ENCODE measurements around the gene IGF1R.

Gene IGF1R

DNA sequence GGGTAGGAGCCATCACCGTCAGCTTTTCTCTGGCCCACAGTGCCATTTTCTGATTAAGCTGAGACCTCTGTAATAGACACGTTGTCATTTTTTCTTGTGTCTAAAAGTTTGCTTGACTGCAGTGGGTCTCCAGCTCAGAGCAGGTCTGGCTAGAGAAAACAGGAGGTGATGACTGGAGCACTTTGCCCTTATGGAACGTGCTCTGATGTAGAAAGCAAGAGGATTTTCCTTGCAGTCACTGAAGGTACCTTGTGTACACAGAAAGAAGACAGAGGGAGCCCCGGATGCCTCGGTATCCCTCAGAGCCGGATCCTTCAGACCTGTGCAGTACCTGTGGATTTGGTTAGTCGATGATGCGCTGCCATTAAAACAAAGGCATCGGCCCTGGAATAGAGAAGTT, 76.2 kb downstream of the IGF1R start:
- no peaks in the 10 kb centered on the region for H3K36me3 ChIP-seq (ENCODE audit: insufficient read depth)
- no peaks in the 10 kb centered on the region for H3K27me3 ChIP-seq (ENCODE audit: insufficient read depth, low read depth)
- H3K27ac ChIP-seq: no peak overlapping the region
- no peak overlapping the region for H3K9ac ChIP-seq
- TF ChIP-seq, protein P1, sequence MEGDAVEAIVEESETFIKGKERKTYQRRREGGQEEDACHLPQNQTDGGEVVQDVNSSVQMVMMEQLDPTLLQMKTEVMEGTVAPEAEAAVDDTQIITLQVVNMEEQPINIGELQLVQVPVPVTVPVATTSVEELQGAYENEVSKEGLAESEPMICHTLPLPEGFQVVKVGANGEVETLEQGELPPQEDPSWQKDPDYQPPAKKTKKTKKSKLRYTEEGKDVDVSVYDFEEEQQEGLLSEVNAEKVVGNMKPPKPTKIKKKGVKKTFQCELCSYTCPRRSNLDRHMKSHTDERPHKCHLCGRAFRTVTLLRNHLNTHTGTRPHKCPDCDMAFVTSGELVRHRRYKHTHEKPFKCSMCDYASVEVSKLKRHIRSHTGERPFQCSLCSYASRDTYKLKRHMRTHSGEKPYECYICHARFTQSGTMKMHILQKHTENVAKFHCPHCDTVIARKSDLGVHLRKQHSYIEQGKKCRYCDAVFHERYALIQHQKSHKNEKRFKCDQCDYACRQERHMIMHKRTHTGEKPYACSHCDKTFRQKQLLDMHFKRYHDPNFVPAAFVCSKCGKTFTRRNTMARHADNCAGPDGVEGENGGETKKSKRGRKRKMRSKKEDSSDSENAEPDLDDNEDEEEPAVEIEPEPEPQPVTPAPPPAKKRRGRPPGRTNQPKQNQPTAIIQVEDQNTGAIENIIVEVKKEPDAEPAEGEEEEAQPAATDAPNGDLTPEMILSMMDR (conservative IDR thresholded peaks at IDR 0.05; ENCODE audit: low read depth, low read length): no peak
- peaks cover 96% of the 10 kb centered on the region for H3K79me2 ChIP-seq (ENCODE audit: insufficient read depth, low read depth)
- H4K20me1 ChIP-seq (ENCODE audit: insufficient read depth): peaks cover 5% of the 10 kb centered on the region
- H3K4me3 ChIP-seq (IDR thresholded peaks at IDR 0.05; ENCODE audit: insufficient read depth, low read depth, low read length): no peak overlapping the region
- H2AFZ ChIP-seq (ENCODE audit: low read depth): no peak overlapping the region
- no peak overlapping the region for H3K4me2 ChIP-seq
- H3K4me1 ChIP-seq (ENCODE audit: low read depth, poor library complexity, severe bottlenecking): peaks cover 6% of the 10 kb centered on the region

DNA sequence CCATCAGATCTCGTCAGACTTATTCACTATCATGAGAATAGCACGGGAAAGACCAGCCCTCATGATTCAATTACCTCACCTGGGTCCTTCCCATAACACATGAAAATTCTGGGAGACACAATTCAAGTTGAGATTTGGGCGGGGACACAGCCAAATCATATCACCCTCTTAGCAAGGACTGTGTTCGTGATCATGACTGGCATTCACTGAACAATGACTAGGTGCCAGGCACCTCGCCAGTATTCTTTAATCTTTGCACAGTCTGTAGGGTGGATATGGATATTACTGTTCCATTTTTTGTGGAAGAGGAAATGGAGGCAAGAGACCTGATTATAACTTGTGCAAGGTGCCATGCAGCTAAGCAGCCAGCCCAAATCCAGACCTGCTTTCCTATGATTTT, 77.5 kb downstream of the IGF1R start:
- no peak overlapping the region for H3K4me3 ChIP-seq (IDR thresholded peaks at IDR 0.05; ENCODE audit: insufficient read depth, low read depth, low read length)
- no peaks in the 10 kb centered on the region for H3K36me3 ChIP-seq (ENCODE audit: insufficient read depth)
- H3K4me2 ChIP-seq: no peak overlapping the region
- H3K4me1 ChIP-seq (ENCODE audit: low read depth, poor library complexity, severe bottlenecking): no peaks in the 10 kb centered on the region
- TF ChIP-seq, protein P1 (conservative IDR thresholded peaks at IDR 0.05; ENCODE audit: low read depth, low read length): no peak
- H2AFZ ChIP-seq (ENCODE audit: low read depth): no peak overlapping the region
- peaks cover 6% of the 10 kb centered on the region; the same call in 1 of the 2 replicates for H4K20me1 ChIP-seq (ENCODE audit: insufficient read depth)
- H3K79me2 ChIP-seq (ENCODE audit: insufficient read depth, low read depth): peaks cover 95% of the 10 kb centered on the region
- H3K9ac ChIP-seq: no peak overlapping the region
- H3K27ac ChIP-seq: no peak overlapping the region
- H3K27me3 ChIP-seq (ENCODE audit: insufficient read depth, low read depth): no peaks in the 10 kb centered on the region

DNA sequence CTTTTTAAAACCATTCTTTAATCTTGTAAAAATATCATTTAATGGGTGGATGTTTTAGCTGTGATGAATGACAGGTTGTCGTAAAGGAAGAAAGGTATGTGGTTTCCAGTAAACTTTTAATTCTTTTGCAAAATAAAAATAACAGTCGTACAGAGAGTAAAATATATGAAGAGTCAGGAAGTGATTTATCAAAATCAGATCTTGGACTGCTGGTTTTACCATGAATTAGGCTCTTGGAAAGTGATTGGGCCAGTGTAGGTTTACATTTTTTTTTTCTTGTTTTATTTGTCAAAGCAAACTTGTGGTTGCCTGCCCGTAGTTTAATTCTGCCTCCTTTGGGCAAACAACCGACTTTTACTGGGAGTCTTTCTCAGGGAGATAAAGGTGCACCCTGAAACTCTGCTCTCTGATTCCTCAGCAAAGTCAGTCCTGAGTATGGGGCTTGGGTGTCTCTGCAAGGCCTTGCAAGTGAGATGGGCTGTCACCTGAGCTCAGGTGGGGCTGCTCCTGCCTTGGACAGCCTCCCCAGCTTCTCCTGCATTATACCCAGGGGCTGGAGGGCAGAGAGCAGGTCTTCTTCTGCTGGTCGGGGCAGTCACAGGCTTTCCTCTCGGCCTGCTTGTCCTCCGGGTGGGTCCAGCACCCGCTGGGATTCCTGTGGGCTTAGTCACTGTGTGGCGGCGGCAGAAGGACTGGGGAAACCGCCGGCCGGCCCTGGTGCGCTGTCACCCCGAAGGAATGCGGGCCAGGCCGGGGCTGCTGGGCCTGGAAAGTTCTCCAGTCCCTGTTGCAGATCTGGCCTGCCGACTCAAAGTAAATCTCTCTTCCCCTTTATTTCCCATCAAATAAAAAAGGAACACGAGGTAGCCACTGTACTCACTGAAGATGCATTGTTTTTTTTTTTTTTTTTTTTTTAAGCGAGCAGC, 79.0 kb downstream of the IGF1R start:
- Histone ChIP-seq H3K9ac (no peak overlapping the region), H3K4me3 (IDR thresholded peaks at IDR 0.05; ENCODE audit: insufficient read depth, low read depth, low read length) (no peak overlapping the region), H3K27ac (no peak overlapping the region), H4K20me1 (ENCODE audit: insufficient read depth) (peaks cover 7% of the 10 kb centered on the region; the same call in 1 of the 2 replicates), H3K27me3 (ENCODE audit: insufficient read depth, low read depth) (no peaks in the 10 kb centered on the region), H3K4me1 (ENCODE audit: low read depth, poor library complexity, severe bottlenecking) (no peaks in the 10 kb centered on the region), H3K79me2 (ENCODE audit: insufficient read depth, low read depth) (peaks cover 92% of the 10 kb centered on the region), H3K4me2 (no peak overlapping the region), H2AFZ (ENCODE audit: low read depth) (no peak overlapping the region), H3K36me3 (ENCODE audit: insufficient read depth) (no peaks in the 10 kb centered on the region)
- TF ChIP-seq, protein P1 (conservative IDR thresholded peaks at IDR 0.05; ENCODE audit: low read depth, low read length): no peak

DNA sequence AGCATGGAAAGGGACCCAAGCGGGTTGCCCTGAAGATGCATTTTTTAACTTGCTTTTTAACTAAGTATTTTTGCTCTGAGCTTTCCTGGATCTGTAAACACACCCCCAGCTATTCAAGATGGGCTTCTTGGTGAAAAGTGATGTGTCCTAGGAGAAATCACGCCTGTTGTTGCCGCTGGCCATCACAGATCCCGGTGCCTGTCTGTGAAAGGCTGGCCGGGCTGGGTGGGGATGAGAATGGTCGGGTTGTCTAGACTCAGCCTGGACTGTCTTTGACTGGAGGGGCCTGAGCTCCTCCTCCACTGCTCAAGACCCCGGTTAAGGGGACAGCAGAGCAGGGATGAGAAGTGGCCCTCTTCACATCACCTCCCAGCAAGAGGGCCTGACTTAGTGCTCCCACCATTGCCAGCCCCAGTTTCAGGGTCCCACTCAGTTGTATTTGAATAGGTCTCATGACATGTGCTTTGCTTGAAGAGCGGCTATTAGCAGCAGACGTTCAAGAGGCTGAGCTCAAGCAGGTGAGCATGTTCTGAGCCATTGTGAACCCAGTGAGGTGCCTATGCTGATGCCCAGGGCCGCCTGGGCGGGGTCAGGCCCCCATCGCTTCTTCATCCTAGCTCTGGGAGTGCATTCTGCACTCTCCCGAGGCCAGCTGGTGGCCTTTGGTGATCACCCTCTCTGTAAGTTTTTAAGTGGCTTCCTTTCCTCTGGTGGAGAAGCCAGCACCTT, 79.9 kb downstream of the IGF1R start:
- no peak overlapping the region for H2AFZ ChIP-seq (ENCODE audit: low read depth)
- H3K79me2 ChIP-seq (ENCODE audit: insufficient read depth, low read depth): peaks cover 84% of the 10 kb centered on the region
- H3K27ac ChIP-seq: no peak overlapping the region
- TF ChIP-seq, protein P1 (conservative IDR thresholded peaks at IDR 0.05; ENCODE audit: low read depth, low read length): no peak
- no peaks in the 10 kb centered on the region for H3K27me3 ChIP-seq (ENCODE audit: insufficient read depth, low read depth)
- H3K4me1 ChIP-seq (ENCODE audit: low read depth, poor library complexity, severe bottlenecking): peaks cover 6% of the 10 kb centered on the region
- no peak overlapping the region for H3K4me2 ChIP-seq
- H3K4me3 ChIP-seq (IDR thresholded peaks at IDR 0.05; ENCODE audit: insufficient read depth, low read depth, low read length): no peak overlapping the region
- peaks cover 7% of the 10 kb centered on the region; the same call in 1 of the 2 replicates for H4K20me1 ChIP-seq (ENCODE audit: insufficient read depth)
- H3K36me3 ChIP-seq (ENCODE audit: insufficient read depth): no peaks in the 10 kb centered on the region
- no peak overlapping the region for H3K9ac ChIP-seq

Measured in KMS-11 (cell line).